T-helper 1 cell treated with Interleukin-12 subunit alpha and Interleukin-12 subunit beta and Interleukin-4 antibody, amounts not matched to agents 30 μg/mL and 1 μg/mL, for 36 hours (primary cell): ENCODE data around the gene GALNT12.

Experiments used
- H3K27ac Mint-ChIP-seq: one replicate; pipeline ENCODE4 v1.8.0; 2021; ENCODE audit warnings: mild to moderate bottlenecking, mixed read lengths
- H3K27me3 Mint-ChIP-seq: one replicate; pipeline ENCODE4 v1.8.0; 2021; ENCODE audit warnings: low read depth, mixed read lengths
- H3K36me3 Mint-ChIP-seq: one replicate; pipeline ENCODE4 v1.8.0; 2021; ENCODE audit warnings: low read depth, mixed read lengths
- H3K4me1 Mint-ChIP-seq: one replicate; pipeline ENCODE4 v1.8.0; 2021; ENCODE audit warnings: low read depth, mixed read lengths
- H3K4me3 Mint-ChIP-seq: one replicate; pipeline ENCODE4 v1.8.0; 2021; ENCODE audit warnings: mild to moderate bottlenecking, moderate library complexity, mixed read lengths
- H3K9me3 Mint-ChIP-seq: one replicate; pipeline ENCODE4 v1.8.0; 2021; ENCODE audit warnings: mixed read lengths

The GALNT12 gene

DNA sequence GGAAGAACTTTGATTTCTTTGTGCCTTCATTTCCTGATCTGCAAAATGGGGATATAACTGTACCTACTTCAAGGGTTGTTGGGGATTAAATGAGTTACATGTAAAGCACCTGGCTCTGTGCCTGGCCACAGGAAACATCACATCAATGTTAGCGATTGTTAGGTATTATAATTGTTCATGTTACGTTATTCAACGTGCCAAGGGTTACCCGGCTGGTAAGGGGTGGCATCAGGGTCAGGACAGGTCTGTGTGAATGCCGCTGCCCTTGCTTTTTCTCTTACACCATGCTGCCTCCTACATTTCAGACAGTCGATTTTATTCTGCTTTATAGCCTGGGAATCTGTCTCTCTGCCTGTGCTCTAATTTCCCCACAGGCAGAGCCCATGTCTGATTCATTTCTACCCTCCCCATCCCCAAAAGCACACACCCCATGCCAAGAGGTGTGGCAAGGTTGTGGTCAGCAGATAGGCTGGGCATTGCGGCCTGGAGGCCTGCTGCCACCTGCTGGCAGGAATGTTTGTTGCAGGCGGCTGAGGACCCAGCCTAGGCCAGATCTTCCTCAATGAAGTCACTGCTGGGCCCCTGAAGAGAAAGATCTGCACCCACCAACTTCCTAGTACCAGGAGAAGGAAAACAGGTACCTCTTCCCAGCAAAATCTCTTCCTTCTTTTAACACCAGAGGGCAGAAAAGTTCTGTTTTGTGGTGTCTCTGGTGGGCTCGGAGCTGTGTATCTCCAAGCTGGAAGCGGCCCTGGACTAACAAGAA lies 16.4 kb upstream of the GALNT12 start:
- Mint-ChIP-seq H3K36me3 (no peaks in the 10 kb centered on the region), H3K4me3 (no peak overlapping the region), H3K9me3 (no peaks in the 10 kb centered on the region), H3K27ac (no peak overlapping the region), H3K27me3 (peaks cover 18% of the 10 kb centered on the region), H3K4me1 (peaks cover 17% of the 10 kb centered on the region)

DNA sequence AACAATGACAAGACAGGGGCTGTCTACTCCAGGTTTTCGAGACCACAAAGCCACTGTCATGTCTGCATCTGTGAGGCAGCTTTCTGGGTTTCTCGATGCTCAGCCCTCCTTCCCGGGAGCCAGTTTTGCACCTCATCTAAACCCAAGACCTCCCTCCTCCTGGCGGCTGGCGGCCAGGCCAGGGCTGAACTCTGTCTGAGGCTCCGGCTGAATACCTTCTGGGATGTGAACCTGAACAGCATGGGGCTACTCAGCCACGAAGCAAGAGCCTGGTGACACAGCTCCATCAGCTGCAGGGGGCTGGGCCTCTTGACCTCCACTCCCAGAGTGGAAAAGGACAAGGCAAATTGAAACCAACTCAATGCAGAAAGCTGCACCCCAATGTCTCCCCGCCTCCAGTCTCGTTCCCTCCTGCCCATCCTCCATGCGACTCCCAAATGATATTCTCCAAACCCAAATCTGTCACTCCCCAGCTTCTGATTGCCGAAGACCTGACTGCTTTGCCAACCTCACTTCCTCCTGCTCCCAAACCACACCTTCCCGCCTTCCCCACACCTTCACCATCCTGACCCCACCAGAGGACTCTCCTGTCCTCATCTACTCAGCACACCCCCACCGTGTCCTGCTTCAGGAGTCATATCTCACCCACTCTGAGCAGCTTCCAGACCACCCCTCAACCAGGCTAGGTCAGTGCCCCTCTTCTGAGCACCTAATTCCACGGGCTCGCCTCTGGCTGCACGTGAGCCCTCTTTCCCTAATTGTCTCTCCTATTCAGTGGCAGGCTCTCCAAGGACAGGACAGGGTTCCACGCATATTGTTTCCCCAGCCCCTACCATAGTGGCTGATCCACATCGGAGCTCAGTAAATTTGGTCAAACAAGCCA lies 15.6 kb upstream of the GALNT12 start:
- H3K4me1 Mint-ChIP-seq: peaks cover 19% of the 10 kb centered on the region

DNA sequence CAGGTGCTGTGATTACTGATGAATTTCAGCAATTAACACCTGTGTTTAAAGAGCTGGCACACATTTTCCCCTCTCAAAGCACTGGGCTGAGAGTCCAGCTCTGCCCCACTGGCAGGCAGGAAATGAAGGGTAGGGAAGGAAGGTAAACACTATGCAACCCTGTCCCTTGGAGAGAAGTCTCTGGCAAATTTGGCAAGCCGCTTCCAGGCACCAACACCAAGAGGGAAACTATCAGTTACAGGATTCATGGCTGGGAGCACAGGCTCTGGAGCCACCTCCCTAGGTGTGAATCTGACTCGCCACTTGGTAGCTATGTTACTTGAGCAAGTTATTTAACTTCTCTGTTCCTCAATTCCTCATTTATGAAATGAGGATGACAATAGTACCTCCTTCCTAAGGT lies 14.4 kb upstream of the GALNT12 start:
- Mint-ChIP-seq H3K4me3 (no peak overlapping the region), H3K9me3 (peaks cover 1% of the 10 kb centered on the region), H3K27me3 (peaks cover 24% of the 10 kb centered on the region), H3K27ac (no peak overlapping the region), H3K4me1 (peaks cover 22% of the 10 kb centered on the region), H3K36me3 (no peaks in the 10 kb centered on the region)

More for the DNA sequence above, 15.6 kb upstream of the GALNT12 start:
- Mint-ChIP-seq H3K27ac (no peak overlapping the region), H3K9me3 (no peaks in the 10 kb centered on the region), H3K36me3 (no peaks in the 10 kb centered on the region), H3K27me3 (peaks cover 18% of the 10 kb centered on the region), H3K4me3 (no peak overlapping the region)

DNA sequence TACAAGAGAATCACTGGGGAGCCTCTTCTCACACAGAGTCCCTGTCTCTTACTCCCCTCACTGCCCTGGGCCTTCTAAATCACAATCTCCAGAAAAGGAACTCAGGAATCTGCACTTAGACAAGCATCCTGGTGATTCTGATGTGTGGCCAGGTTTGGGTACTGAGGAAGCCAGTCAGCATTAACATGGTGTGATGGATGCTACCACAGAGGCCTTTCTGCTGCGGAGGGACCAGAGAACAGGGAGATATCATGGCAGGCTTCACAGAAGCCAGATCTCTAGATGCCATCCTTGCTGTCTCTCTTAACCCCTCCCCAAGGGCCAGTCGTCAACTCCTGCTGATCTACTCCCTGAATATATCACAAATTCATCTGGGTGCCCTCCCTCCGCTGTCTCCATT lies 12.7 kb upstream of the GALNT12 start:
- Mint-ChIP-seq H3K27ac (no peak overlapping the region), H3K9me3 (peaks cover 14% of the 10 kb centered on the region), H3K27me3 (peaks cover 26% of the 10 kb centered on the region), H3K36me3 (peaks cover 4% of the 10 kb centered on the region), H3K4me3 (peak overlapping the region; percentile 62), H3K4me1 (peaks cover 22% of the 10 kb centered on the region)

DNA sequence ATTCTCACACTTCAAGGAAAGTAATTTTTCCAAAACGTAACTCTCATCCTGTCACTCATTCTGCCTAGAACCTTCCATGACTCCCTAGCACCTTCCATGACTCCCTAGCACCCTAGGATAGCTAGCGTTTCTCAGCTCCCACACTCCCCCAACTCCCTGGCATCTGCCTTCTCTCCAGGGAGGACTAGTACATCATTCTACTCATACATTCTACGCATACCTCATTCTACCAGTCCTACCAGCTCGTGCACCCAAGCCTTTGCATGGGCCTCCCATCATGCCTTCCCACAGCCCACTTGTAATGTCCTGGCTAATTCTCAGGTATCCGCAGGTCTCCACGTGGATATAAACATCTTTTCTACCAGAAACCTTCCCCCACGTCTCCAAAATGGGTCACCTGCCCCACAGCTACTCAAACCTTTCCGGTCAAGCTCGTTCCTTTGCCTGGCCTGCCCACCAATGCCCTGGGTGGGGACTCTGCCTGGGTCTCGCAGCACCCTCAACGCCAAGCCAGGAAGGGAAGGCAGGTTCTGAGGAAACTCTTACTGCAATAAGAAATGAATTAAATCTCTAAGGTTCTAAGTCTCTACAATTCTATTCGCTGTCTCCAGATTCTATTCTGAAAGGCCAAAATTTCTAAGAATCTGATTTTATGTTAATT lies 12.0 kb upstream of the GALNT12 start:
- Mint-ChIP-seq H3K36me3 (peaks cover 4% of the 10 kb centered on the region), H3K4me1 (peaks cover 22% of the 10 kb centered on the region), H3K27me3 (peaks cover 26% of the 10 kb centered on the region), H3K9me3 (peaks cover 14% of the 10 kb centered on the region), H3K4me3 (peak overlapping the region; percentile 62), H3K27ac (no peak overlapping the region)

DNA sequence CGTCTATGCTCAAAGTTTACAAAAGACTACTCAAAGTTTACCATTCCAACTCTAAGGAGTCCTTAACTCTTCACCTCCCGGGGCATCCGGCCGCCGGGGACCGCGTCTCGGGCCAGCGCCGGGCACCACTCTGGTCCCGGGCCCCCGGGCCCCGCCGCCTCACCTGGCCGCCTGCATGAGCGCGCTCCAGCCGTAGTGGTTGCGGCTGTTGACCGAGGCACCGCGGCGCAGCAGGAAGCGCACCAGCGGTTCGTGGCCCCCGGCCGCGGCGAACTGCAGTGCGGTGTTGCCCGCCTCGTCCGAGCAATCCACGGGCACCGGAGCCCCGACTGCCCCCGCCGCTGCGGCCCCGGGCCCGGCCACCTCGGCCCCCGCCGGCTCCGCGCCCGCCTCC lies 11.5 kb upstream of the GALNT12 start:
- Mint-ChIP-seq H3K4me1 (peaks cover 22% of the 10 kb centered on the region), H3K9me3 (peaks cover 14% of the 10 kb centered on the region), H3K27me3 (peaks cover 26% of the 10 kb centered on the region), H3K36me3 (peaks cover 4% of the 10 kb centered on the region), H3K27ac (no peak overlapping the region), H3K4me3 (peak overlapping the region; percentile 62)

DNA sequence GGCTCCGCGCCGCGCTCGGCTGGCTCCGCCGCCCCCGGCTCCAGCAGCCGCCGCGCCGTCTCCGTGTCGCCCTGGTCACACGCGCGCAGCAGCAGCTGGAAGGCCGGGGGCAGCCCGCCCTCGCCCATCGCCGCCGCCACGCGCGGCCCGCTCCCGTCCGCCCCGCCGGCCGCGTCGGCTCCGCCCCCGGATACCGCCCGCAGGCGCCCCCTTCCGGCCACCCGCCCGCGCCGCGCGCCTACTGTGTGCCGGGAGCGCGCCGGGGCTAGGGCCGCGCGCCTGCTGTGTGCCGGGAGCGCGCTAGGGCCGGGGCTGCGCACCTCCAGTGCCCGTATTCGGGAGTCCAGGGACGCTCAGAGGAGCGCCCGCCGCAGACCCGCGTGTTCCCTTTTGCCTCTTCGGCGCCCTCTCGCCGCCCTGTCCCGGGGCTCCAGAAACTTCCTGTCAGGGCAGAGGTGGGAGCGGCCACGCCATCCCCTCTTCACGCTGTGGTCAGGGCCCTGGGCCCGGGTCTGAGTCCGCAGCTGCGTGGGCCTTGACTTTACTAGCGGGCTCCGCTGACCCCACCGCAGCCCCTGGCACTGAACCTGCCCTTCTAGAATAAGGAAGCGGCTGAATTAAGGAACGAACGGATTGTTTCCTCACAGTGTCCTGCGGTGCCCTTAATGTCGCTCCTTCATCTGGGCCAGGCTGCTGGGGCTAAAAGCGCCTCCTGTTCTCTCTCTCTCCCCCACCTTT lies 10.9 kb upstream of the GALNT12 start, which contains the start of gene ANKS6:
TSS of gene ANKS6 (minus strand) at position 192 of the 738 bp plus-strand sequence. CDS start at position 128, 64 bp downstream.
- Mint-ChIP-seq H3K9me3 (peaks cover 14% of the 10 kb centered on the region), H3K4me3 (peak within 1 kb of the TSS; percentile 84), H3K27me3 (peaks cover 26% of the 10 kb centered on the region), H3K27ac (peak within 1 kb of the TSS; percentile 36), H3K36me3 (peaks cover 4% of the 10 kb centered on the region), H3K4me1 (peaks cover 19% of the 10 kb centered on the region)

DNA sequence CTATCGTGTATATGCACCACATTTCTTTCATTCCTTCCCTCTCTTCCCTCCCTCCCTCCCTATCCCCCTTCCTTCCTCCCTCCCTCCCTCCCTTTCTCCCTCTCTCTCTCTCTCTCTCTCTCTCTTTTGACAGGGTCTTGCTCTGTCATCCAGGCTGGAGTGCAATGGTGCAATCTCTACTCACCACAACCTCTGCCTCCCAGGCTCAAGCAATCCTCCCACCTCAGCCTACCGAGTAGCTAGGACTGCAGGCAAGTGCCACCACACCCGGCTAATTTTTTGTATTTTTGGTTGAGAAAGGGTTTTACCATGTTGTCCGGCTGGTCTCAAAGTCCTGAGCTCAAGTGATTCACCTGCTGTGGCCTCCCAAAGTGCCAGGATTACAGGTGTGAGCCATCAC lies 10.0 kb upstream of the GALNT12 start:
- Mint-ChIP-seq H3K36me3 (peaks cover 4% of the 10 kb centered on the region), H3K9me3 (peaks cover 14% of the 10 kb centered on the region), H3K4me3 (peak overlapping the region; percentile 84), H3K4me1 (peaks cover 14% of the 10 kb centered on the region), H3K27ac (no peak overlapping the region), H3K27me3 (peaks cover 26% of the 10 kb centered on the region)

DNA sequence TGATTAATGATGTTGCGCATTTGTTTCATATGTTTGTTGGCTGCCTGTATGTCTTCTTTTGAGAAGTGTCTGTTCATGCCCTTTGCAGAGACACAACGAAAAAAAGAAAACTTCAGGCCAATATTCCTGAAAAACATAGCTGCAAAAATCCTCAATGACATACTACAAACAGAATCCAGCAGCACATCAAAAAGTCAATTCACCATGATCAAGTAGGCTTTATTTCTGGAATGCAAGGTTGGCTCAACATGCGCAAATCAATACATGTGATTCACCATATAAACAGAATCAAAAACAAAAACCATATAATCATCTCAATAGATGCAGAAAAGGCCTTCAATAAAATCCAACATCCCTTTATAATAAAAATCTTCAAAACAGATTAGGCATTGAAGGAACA lies 9.2 kb upstream of the GALNT12 start:
- Mint-ChIP-seq H3K4me1 (peaks cover 14% of the 10 kb centered on the region), H3K27me3 (peaks cover 27% of the 10 kb centered on the region), H3K36me3 (peaks cover 4% of the 10 kb centered on the region), H3K4me3 (no peak overlapping the region), H3K9me3 (peaks cover 14% of the 10 kb centered on the region), H3K27ac (no peak overlapping the region)

DNA sequence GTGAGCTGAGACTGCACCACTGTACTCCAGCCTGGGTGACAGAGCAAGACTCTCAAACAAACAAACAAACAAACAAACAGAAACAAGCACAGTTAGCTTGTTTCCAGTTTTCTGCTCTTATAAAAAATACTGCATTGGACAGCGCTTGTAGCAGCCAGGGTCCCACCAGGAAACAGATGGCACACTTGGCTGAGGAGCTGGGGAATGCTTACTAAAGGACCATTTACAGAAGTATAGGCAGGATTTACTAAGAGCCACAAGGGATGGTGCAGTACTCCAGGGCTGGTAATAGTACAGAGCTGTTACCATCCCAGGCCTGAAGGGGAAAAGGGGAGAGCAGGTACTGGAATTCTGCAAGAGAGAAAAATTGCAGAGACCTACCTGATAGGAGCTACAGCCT lies 5.9 kb upstream of the GALNT12 start:
- Mint-ChIP-seq H3K4me3 (no peak overlapping the region), H3K27me3 (peaks cover 33% of the 10 kb centered on the region), H3K9me3 (peaks cover 14% of the 10 kb centered on the region), H3K4me1 (peaks cover 6% of the 10 kb centered on the region), H3K27ac (no peak overlapping the region), H3K36me3 (peaks cover 4% of the 10 kb centered on the region)

DNA sequence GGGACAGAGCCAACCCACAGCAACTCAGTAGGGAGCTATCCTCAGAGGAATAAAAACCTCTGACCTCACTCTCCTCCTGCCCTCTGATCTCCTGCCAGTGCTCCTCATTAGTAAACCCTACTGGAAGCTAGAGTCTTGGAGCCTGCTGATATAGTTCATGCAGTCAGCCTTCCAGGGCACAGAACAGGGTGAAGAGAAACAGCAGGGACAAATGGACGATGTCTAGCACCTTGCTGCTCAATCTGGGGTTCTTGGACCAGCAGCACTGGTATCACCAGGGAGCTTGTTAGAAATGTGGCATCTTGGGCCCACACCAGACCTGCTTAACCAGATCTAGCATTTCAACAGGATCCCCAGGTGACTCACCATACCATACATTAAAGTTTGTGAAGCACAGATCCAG lies 5.5 kb upstream of the GALNT12 start:
- H3K27me3 Mint-ChIP-seq: peaks cover 37% of the 10 kb centered on the region

DNA sequence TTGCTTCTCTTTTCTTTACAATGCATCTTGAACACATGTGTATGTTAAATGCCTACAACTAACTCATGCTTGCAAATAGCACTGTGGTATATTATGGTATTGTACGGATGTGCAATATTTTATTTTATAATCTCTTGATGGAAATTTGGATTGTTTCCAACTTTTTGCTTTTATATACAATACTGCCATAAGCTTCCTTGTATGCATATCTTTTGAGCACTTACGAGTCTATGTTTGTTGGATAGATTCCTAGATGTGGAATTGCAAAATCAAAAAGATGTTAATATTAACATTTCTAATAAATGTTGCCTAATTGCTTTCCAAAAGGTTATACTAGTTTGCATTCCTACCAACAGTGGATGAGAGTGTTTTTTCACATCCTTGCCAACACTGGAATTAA lies 3.4 kb upstream of the GALNT12 start:
- peaks cover 45% of the 10 kb centered on the region for H3K27me3 Mint-ChIP-seq
- no peaks in the 10 kb centered on the region for H3K36me3 Mint-ChIP-seq
- no peak overlapping the region for H3K27ac Mint-ChIP-seq
- no peak overlapping the region for H3K4me3 Mint-ChIP-seq
- peaks cover 3% of the 10 kb centered on the region for H3K9me3 Mint-ChIP-seq
- peaks cover 11% of the 10 kb centered on the region for H3K4me1 Mint-ChIP-seq

More for the DNA sequence above, 5.5 kb upstream of the GALNT12 start:
- no peak overlapping the region for H3K4me3 Mint-ChIP-seq
- H3K27ac Mint-ChIP-seq: no peak overlapping the region
- H3K4me1 Mint-ChIP-seq: peaks cover 3% of the 10 kb centered on the region
- peaks cover 4% of the 10 kb centered on the region for H3K36me3 Mint-ChIP-seq
- H3K9me3 Mint-ChIP-seq: peaks cover 14% of the 10 kb centered on the region

DNA sequence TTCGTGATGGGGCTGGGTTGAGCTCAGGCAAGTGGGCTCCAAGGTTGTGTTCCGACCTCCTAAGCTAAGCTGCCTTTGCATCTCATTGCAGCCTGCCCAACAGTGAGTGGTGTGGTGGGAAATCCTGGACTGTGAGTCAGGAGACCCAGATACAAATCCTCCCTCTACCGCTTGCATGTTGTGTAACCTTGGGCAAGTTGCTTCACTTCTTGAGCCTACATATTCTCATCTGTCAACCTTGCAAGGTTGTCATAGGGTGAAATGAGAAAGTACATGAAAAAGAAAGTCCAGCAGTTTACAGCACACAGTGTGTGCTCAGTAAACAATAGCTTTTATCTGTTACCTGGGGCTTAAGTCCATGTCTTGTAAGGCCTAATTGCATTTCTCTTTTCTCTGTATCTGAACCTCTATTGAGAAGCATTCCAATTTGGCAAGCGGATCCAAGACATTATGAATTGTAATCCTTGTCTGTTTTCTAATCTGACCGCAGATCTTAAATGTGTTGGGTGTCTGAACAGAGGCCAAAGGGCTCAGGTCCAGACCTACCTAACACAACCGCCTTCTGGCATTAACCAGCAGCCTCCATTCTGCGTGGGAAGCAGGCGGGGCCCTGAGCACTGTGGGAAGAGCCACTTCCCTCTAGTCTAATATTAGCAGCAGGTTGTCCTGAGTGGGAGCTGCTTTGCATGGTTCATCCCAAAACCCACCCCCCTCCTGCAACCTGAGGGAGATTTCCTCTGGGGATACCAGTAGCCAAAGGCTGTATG lies 1.8 kb upstream of the GALNT12 start:
- peaks cover 11% of the 10 kb centered on the region for H3K4me1 Mint-ChIP-seq
- no peak overlapping the region for H3K4me3 Mint-ChIP-seq
- H3K9me3 Mint-ChIP-seq: no peaks in the 10 kb centered on the region
- peaks cover 54% of the 10 kb centered on the region for H3K27me3 Mint-ChIP-seq
- no peaks in the 10 kb centered on the region for H3K36me3 Mint-ChIP-seq
- H3K27ac Mint-ChIP-seq: no peak overlapping the region
